Muscle layer of duodenum (tissue), 2 donors: ENCODE results near the gene TSPYL1.
"Not testable (repeated sequence)": the region's sequence is repeated elsewhere in the genome, so short reads cannot be mapped to it uniquely, and the experiment has no call there.

Experiments
- H3K27ac ChIP-seq: one replicate; pipeline ENCODE4 v1.7.0; 2013; ENCODE audit warnings: mild to moderate bottlenecking, low read length
- H3K27me3 ChIP-seq: one replicate; pipeline ENCODE4 v1.7.0; 2013; ENCODE audit warnings: low read depth, mild to moderate bottlenecking, control low read depth, low read length
- H3K36me3 ChIP-seq, 2 donors: one replicate each; pipeline ENCODE4 v1.7.0; 2013; ENCODE audit warnings: low read length in 2 of 2, control low read depth in 1 of 2, mild to moderate bottlenecking in 1 of 2; ENCODE audit not compliant: insufficient read depth in 2 of 2, control insufficient read depth in 1 of 2
- H3K4me1 ChIP-seq, 2 donors: one replicate each; pipeline ENCODE4 v1.7.0; 2013; ENCODE audit warnings: low read length in 2 of 2, mild to moderate bottlenecking in 2 of 2, control low read depth in 1 of 2, moderate library complexity in 1 of 2; ENCODE audit not compliant: insufficient read depth in 2 of 2, control insufficient read depth in 1 of 2
- H3K4me3 ChIP-seq, 2 donors: one replicate each; pipeline ENCODE4 v1.7.0; 2013; ENCODE audit warnings: low read length in 2 of 2, low read depth in 1 of 2, mild to moderate bottlenecking in 1 of 2
- H3K9me3 ChIP-seq, 2 donors: one replicate each; pipeline ENCODE4 v1.7.0; 2013; ENCODE audit warnings: low read length in 2 of 2, control low read depth in 1 of 2, mild to moderate bottlenecking in 1 of 2; ENCODE audit not compliant: control insufficient read depth in 1 of 2
- donor health status: healthy.

The TSPYL1 gene

GRCh38 chr6:116279232-116280160 lies at the start of gene TSPYL1:
Gene TSPYL1 (minus strand): TSS chr6:116279930. CDS start chr6:116279830, 100 bp downstream.
- H3K4me1 ChIP-seq, result peaks cover 7 to 45% of the 10 kb centered on the region in 2 donors
- H3K27ac ChIP-seq, result peak within 1 kb of the TSS; percentile 96
- H3K27me3 ChIP-seq, result no peaks in the 10 kb centered on the region
- H3K36me3 ChIP-seq, result peaks cover 3 to 9% of the 10 kb centered on the region in 2 donors
- H3K9me3 ChIP-seq, result no peaks in the 10 kb centered on the region
- H3K4me3 ChIP-seq, result peak within 1 kb of the TSS; percentile 86 to 89

- Histone ChIP-seq H3K4me1 (peaks cover 0 to 3% of the 10 kb centered on the region in 2 donors), H3K9me3 (no peaks in the 10 kb centered on the region), H3K4me3 (no peak overlapping the region), H3K27ac (no peak overlapping the region), H3K36me3 (no peaks in the 10 kb centered on the region), H3K27me3 (no peaks in the 10 kb centered on the region)
These were observed 49.4 kb upstream of the TSPYL1 start for GRCh38 chr6:116329156-116329555.

DNA sequence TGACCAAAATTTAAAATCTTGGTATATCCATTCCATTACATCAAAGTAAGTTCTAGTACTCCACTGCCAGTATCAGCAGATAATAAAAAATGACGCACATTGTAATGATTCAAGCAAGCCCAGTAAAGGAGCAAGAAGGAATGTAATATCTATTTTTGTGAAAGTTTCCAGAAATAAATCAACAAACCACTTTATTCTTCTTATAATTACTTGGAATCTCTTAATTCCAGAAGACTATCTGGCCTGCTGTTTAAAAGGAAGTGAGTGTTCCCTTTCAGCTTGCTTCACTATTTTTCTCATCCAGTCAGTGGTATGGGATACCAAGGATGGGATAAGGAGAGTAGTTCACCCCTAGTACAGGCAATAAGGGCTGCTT lies 48.8 kb upstream of the TSPYL1 start:
- peak overlapping the region; percentile 3 for H3K27ac ChIP-seq

DNA sequence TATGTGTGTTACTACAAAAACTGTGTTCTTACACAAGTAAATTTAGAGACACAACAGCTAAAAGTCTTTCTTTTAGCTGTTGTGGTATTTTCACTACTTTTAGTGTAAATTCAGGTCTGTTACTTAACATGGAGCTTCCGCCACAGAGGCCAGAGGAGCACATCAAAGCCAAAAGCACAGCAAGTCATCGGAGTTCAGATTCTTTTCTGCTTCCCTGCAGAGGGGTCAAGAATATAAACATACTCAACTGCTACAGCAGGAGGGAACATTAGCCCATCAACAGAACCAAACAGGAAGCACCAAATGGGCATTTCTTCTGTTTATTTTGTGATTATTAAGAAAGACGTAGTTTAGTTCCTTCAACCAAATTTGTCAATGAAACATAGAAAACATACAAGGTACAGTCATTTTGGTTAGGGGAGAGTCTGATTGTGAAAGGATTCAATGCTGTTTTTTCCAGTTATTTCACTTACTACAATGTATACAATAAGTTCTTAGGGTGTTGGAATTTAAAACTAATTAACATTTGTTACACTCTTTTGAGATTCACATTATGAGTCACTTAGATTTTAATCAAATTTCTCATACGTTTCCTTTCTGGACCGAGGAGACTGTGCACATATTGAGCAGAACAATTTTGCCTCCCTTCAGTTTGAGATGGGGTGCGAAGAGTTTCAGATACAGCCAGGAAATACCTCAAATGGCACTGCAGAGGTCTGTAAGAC lies 48.2 kb upstream of the TSPYL1 start:
- no peaks in the 10 kb centered on the region for H3K36me3 ChIP-seq
- no peak overlapping the region for H3K4me3 ChIP-seq
- peak overlapping the region; percentile 3 for H3K27ac ChIP-seq
- H3K27me3 ChIP-seq, result no peaks in the 10 kb centered on the region
- no peaks in the 10 kb centered on the region for H3K9me3 ChIP-seq
- H3K4me1 ChIP-seq, result peaks cover 0 to 3% of the 10 kb centered on the region in 2 donors

More for the DNA sequence above, 48.8 kb upstream of the TSPYL1 start:
- Histone ChIP-seq H3K36me3 (no peaks in the 10 kb centered on the region), H3K4me1 (peaks cover 0 to 3% of the 10 kb centered on the region in 2 donors), H3K4me3 (no peak overlapping the region), H3K27me3 (no peaks in the 10 kb centered on the region), H3K9me3 (no peaks in the 10 kb centered on the region)

GRCh38 chr6:116326996-116327395 lies 47.3 kb upstream of the TSPYL1 start:
- H3K27me3 ChIP-seq, result no peaks in the 10 kb centered on the region
- H3K36me3 ChIP-seq, result no peaks in the 10 kb centered on the region
- peak overlapping the region; percentile 40 for H3K27ac ChIP-seq
- no peaks in the 10 kb centered on the region for H3K9me3 ChIP-seq
- H3K4me1 ChIP-seq, result peaks cover 0 to 3% of the 10 kb centered on the region in 2 donors
- H3K4me3 ChIP-seq, result no peak overlapping the region

GRCh38 chr6:116326181-116326671 lies 46.5 kb upstream of the TSPYL1 start:
- Histone ChIP-seq H3K4me1 (peaks cover 0 to 3% of the 10 kb centered on the region in 2 donors), H3K9me3 (no peaks in the 10 kb centered on the region), H3K27ac (no peak overlapping the region), H3K27me3 (no peaks in the 10 kb centered on the region), H3K36me3 (no peaks in the 10 kb centered on the region), H3K4me3 (no peak overlapping the region)

DNA sequence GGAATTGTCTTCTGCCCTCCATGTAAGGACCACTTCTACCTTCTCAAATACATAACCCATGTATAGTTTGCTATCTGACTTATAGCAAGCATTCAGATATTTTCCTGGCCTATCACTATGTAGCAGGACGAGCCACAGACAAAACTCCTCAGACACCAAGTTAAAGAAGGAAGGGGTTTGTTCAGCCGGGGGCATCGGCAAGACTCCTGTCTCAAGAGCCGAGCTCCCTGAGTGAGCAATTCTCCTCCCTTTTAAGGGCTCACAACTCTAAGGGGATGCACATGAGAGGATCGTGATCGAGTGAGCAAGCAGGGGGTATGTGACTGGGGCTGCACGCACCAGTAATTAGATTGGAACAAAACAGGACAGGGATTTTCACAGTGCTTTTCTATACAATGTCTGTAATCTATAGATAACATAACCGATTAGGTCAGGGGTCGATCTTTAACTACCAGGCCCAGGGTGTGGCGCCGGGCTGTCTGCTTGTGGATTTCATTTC lies 46.0 kb upstream of the TSPYL1 start:
- not testable (repeated sequence) for H3K27me3 ChIP-seq, H3K27ac ChIP-seq, H3K9me3 ChIP-seq, H3K36me3 ChIP-seq, H3K4me3 ChIP-seq, H3K4me1 ChIP-seq

DNA sequence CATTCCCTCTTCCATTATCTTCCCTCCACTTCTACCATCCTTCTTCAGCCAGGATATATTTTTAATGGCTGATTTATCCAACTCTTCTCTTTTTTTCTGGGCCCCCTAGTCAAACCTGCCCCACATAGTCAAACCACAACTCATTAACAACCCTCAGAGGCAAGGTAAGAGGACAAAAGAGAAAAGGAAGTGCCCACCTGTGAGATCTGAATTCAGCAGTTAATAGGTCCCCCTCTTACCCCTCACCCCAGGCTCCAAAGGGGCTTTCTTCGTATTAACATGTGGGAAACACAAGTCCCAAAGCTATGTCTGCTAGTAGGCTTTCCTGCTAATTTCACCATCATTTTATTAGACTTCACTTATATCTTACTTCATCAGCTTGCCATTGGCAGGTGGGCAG lies 44.1 kb upstream of the TSPYL1 start:
- no peak overlapping the region for H3K4me3 ChIP-seq
- no peaks in the 10 kb centered on the region for H3K4me1 ChIP-seq
- H3K27me3 ChIP-seq, result no peaks in the 10 kb centered on the region
- H3K36me3 ChIP-seq, result no peaks in the 10 kb centered on the region
- no peak overlapping the region for H3K27ac ChIP-seq
- no peaks in the 10 kb centered on the region for H3K9me3 ChIP-seq

- not testable (repeated sequence) for H3K27me3 ChIP-seq, H3K27ac ChIP-seq, H3K4me3 ChIP-seq
These were observed 42.2 kb upstream of the TSPYL1 start for GRCh38 chr6:116321933-116322332.

DNA sequence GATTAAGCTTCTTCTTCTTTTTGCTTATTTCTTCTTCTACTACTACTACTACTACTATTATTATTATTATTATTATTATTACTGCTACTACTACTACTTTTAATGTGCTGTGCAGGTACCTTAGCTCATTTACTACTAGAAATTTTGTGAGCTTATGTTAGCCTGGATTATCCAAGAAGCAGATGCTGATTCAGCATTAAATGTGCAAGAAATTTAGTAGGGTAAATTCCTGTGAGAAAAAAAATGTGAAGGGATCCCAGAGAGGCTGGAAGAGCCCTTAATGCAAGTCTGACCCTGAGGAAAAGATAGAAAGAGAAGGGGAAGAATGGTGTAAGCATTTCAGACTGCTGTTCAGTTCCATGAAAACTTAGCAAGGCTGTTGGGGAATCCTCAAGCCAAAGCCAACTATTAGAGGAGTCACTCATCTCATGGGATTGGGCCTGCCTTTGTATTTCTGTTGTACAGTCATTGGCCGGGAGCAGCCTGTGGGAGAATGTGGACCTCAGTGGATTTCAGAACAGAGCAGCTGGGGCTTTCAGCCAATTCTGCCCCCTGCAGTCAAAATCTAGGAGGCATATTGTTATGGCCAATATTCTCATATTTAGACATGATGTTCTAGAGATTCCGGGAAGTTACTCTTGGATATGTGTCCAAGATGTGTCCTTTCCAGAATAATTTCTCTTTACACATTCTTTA lies 37.2 kb upstream of the TSPYL1 start:
- Histone ChIP-seq H3K4me3 (no peak overlapping the region), H3K4me1 (peaks cover 0 to 3% of the 10 kb centered on the region in 2 donors), H3K27ac (no peak overlapping the region), H3K36me3 (no peaks in the 10 kb centered on the region), H3K27me3 (no peaks in the 10 kb centered on the region), H3K9me3 (no peaks in the 10 kb centered on the region)

More at GRCh38 chr6:116321933-116322332, 42.2 kb upstream of the TSPYL1 start:
- not testable (repeated sequence) for H3K9me3 ChIP-seq, H3K36me3 ChIP-seq, H3K4me1 ChIP-seq

DNA sequence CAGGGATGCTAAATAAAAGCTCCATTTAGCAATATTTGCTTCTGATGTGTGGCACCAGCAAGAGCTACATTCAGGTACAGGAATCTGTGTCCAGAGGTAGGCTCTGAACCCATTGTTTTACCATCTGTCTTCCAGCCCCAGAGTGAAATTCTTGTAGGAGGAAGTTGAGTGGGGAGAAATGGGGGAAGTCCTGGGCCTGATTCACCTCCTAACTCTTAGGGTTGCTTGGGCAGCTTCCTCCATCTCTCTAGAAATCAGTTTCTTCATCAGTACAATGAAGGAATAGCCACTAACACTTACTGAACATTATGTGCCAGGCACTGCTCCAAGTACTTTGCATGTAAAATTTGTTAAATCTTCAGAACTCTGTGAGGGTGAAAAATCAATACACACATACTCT lies 35.1 kb upstream of the TSPYL1 start:
- no peak overlapping the region for H3K4me3 ChIP-seq
- H3K27ac ChIP-seq, result no peak overlapping the region
- no peaks in the 10 kb centered on the region for H3K9me3 ChIP-seq
- no peaks in the 10 kb centered on the region for H3K27me3 ChIP-seq
- peaks cover 0 to 3% of the 10 kb centered on the region in 2 donors for H3K4me1 ChIP-seq
- no peaks in the 10 kb centered on the region for H3K36me3 ChIP-seq
